Activated CD4-positive, alpha-beta T cell treated with anti-CD3 and anti-CD28 coated beads for 36 hours (primary cell): ENCODE measurements around the gene UTRN. TPM values are rescaled to one million over a fixed set of nuclear protein-coding genes. Genes with fewer than 3 reads are reported as not detected.

Experiments
- ATAC-seq: fragments of 200-7000 bp; cut with Tn5 transposase; one replicate; pipeline ENCODE4 v1.10.0; 2021; ENCODE audit warnings: mild to moderate bottlenecking, moderate library complexity
- CTCF ChIA-PET: fragments of 350-600 bp; sonication (Branson Sonifier 250); formaldehyde crosslinking; loops from one replicate; lab custom pipeline; 2021; ENCODE audit warnings: antibody characterized with exemption; lab: Charles Lee
- POLR2A ChIA-PET: fragments of 350-600 bp; sonication (Branson Sonifier 250); formaldehyde crosslinking; loops from one replicate; lab custom pipeline; 2021; ENCODE audit warnings: antibody characterized with exemption, inconsistent platforms; lab: Charles Lee
- DNase-seq: peaks from one replicate; pipeline ENCODE4 v3.0.0-alpha.2; 2020
- H3K27ac Mint-ChIP-seq: one replicate; pipeline ENCODE4 v1.8.0; 2021; ENCODE audit warnings: mixed read lengths
- H3K27me3 Mint-ChIP-seq: one replicate; pipeline ENCODE4 v1.8.0; 2021; ENCODE audit warnings: mixed read lengths
- H3K36me3 Mint-ChIP-seq: one replicate; pipeline ENCODE4 v1.8.0; 2021; ENCODE audit warnings: low read depth, mixed read lengths
- H3K4me1 Mint-ChIP-seq: one replicate; pipeline ENCODE4 v1.8.0; 2021; ENCODE audit warnings: mixed read lengths
- H3K4me3 Mint-ChIP-seq: one replicate; pipeline ENCODE4 v1.8.0; 2021; ENCODE audit warnings: mild to moderate bottlenecking, moderate library complexity, mixed read lengths
- H3K9me3 Mint-ChIP-seq: one replicate; pipeline ENCODE4 v1.8.0; 2021; ENCODE audit warnings: low read depth, mixed read lengths
- intact Hi-C, 2 experiments: fragments of 100-400 bp; cut with DNase I in 1 of 2; cut with micrococcal nuclease in 1 of 2; formaldehyde crosslinking; loops; one replicate each; pipeline versions ENCODE4 v1.14.2 to v1.15.1; 2022 to 2024; cut with DNase I, micrococcal nuclease
- total RNA-seq, 2 experiments: library from RNA; stranded (reverse); gene quantifications; one replicate each; pipeline ENCODE4 v1.2.3, GENCODE V29; 2021

Gene UTRN
- total RNA-seq, 2 experiments from 2014 or later = 43.4 to 46.2 TPM

DNA sequence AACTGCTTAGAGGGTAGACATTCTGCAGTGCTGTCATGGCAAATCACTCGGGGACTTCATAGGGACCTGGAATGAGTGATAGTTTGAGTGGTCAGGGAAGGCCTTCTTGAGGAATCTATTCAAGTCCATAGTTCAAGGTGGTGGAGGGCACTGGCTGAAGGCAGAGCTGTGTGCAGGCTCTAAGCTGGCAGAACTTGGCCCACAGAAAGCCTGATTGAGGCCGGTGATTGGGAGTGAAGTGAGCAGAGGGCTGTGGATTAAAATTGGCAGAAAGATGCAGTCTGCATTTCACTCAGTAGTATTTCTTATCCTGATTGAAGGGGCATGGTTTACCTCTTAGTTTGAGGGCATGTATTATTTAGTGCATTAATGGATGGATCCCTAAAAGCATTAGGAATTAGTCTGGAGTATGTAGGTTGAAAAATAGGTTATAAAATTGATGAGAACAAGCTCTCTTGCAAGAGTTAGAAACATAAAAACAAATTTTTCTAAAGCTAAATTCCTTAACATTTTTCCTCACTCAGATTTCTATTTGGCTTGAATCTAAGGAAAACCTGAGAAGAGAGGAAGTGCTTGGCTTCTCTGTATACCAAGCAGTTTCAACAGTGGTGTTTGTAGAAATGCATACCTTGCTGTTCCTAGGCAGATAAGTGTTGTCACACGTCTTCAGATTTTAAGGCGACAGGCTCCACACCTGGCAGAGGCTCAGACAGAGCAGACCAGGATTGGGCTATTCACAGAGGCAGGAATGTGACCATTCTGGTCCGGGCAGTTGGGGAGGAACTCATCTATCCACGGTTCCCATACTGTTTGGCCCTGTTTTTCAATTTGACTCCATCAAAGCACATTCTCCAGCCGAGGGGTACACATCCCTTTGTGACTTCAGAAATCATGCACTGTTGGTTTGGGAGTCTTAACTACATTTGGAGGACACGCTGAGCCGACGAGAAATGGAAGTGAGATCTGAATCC lies 45.2 kb downstream of the UTRN start:
- ATAC-seq (no peak), DNase-seq (no peak)
- H3K36me3 Mint-ChIP-seq = no peaks in the 10 kb centered on the region
- intact Hi-C loops = no loop called here
- no peak overlapping the region for H3K27ac Mint-ChIP-seq
- H3K9me3 Mint-ChIP-seq = no peaks in the 10 kb centered on the region
- peaks cover 21% of the 10 kb centered on the region for H3K4me1 Mint-ChIP-seq
- ChIA-PET CTCF (interaction anchor here (1.1 to 1.2 kb wide), 2 partner anchors 14 to 18 kb away, joined by 3 to 5 read pairs; no protein-coding TSS in a partner anchor), POLR2A (no interaction called here)
- no peaks in the 10 kb centered on the region for H3K27me3 Mint-ChIP-seq
- H3K4me3 Mint-ChIP-seq = no peak overlapping the region

DNA sequence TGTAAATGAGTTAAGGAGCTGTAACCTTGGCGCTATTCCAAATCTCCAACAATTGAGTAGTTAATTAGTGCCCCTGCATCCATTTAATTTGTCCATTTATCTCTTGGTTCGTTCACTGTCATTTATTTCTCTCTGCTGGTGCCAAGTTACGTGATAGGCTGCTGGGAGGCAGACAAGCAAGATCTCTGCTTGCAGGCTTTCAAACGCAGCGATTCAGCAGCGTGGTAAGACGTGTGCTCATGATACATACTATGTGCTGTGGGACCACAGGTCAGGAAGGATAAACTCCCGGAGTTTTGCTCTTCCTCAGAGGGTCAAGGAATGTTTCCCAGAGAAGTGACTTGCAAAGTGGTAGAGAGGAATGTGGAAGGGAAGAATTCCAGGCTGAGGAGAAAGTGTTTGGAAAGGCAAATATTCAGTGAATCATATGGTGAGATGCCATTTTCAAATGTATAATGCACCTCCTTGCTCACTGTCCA lies 46.4 kb downstream of the UTRN start:
- ChIA-PET CTCF (no interaction called here), POLR2A (no interaction called here)
- ATAC-seq = no peak
- intact Hi-C loops = no loop called here
- Mint-ChIP-seq H3K27ac (no peak overlapping the region), H3K27me3 (no peaks in the 10 kb centered on the region), H3K9me3 (no peaks in the 10 kb centered on the region), H3K4me1 (peaks cover 32% of the 10 kb centered on the region), H3K36me3 (no peaks in the 10 kb centered on the region), H3K4me3 (no peak overlapping the region)
- DNase-seq = no peak

DNA sequence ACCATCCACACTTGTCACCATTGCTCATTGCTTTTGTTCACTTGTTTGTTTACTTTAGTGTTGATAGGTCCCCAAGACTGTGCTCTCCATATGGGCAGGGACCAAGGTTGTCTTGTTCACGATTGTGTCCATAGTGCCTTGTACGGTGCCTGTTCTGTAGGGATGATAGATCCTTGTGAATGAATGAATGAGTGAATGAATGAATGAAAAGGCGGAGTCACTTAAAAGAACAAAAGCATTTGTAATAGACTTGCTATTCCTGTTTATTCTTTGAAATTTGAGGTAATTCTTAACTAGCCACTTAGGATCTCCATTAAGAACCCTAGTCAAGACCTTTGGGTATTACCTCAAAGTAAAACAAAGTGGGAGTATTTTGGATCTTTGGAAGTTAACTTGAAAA lies 47.0 kb downstream of the UTRN start:
- H3K4me3 Mint-ChIP-seq = no peak overlapping the region
- CTCF ChIA-PET = no interaction called here
- no peaks in the 10 kb centered on the region for H3K36me3 Mint-ChIP-seq
- POLR2A ChIA-PET = no interaction called here
- H3K4me1 Mint-ChIP-seq = peaks cover 38% of the 10 kb centered on the region
- no peaks in the 10 kb centered on the region for H3K9me3 Mint-ChIP-seq
- intact Hi-C loops = no loop called here
- ATAC-seq (no peak), DNase-seq (no peak)
- H3K27me3 Mint-ChIP-seq = no peaks in the 10 kb centered on the region
- no peak overlapping the region for H3K27ac Mint-ChIP-seq

DNA sequence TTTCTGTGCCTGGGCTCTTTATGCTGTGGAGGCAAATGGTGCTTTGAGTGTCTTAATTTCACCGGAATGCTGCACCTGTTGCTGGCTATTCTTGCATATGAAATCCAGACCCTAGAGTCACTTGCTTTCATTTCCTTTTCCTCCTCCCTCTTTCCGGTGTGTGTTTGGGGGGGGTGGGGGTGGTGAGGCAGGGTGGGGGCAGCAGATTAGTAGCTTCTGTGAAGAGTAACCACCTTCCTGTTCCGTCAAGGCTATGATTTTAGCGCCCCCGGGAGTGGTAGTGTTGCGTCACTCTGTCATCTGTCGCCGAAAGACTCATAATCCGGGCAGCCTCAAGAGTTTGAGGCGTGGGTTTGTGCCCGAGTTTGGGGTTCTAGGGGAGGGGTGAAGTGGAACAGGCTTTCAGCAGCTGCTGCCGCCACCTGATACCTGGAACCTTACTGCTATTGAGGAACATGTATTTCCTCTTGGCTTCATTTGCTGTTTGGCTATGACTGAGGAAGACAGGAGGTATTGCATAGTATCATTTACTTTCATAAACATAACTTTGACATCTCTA lies 49.1 kb downstream of the UTRN start:
- intact Hi-C loops = loop anchor here (1.0 to 2.0 kb wide), 4 partner anchors 9 to 47 kb away; no protein-coding TSS in a partner anchor
- H3K36me3 Mint-ChIP-seq = no peaks in the 10 kb centered on the region
- peak; percentile 79 for ATAC-seq
- peak; percentile 81 for DNase-seq
- ChIA-PET CTCF (interaction anchor here (0.8 kb wide), 1 partner anchor 9 kb away, joined by 3 read pairs; no protein-coding TSS in a partner anchor), POLR2A (interaction anchor here (0.7 kb wide), 1 partner anchor 10 kb away, joined by 3 read pairs; no protein-coding TSS in a partner anchor)
- H3K9me3 Mint-ChIP-seq = no peaks in the 10 kb centered on the region
- H3K27me3 Mint-ChIP-seq = no peaks in the 10 kb centered on the region
- peak overlapping the region; percentile 60 for H3K4me3 Mint-ChIP-seq
- peaks cover 54% of the 10 kb centered on the region for H3K4me1 Mint-ChIP-seq
- H3K27ac Mint-ChIP-seq = peak overlapping the region; percentile 80

Other genes starting within 250 kb of the UTRN start
- gene SF3B5, start 189.8 kb upstream of the UTRN start, total RNA-seq = 100 to 1,000 TPM; 152 to 164 TPM
- gene STX11, start 134.8 kb upstream of the UTRN start, total RNA-seq = 10 to 100 TPM; 19.6 to 20.9 TPM